HEK293 (cell line): ENCODE data around the gene SRF.

Experiments used
- BCL11B ChIP-seq: fragments of 450-650 bp; formaldehyde crosslinking; IDR thresholded peaks from 2 replicates; pipeline ENCODE4 v1.5.1; 2016; ENCODE audit warnings: low read depth, missing biosample characterization, missing genetic modification characterization
- BCL6B ChIP-seq: fragments of 450-650 bp; formaldehyde crosslinking; IDR thresholded peaks from 2 replicates; pipeline ENCODE4 v1.5.1; 2017; ENCODE audit warnings: missing biosample characterization, missing genetic modification characterization
- EGR2 ChIP-seq: fragments of 450-650 bp; formaldehyde crosslinking; IDR thresholded peaks from 2 replicates; pipeline ENCODE4 v1.5.1; 2016; ENCODE audit warnings: low read depth, missing biosample characterization, missing genetic modification characterization
- KLF9 ChIP-seq: fragments of 450-650 bp; formaldehyde crosslinking; IDR thresholded peaks from 2 replicates; pipeline ENCODE4 v1.5.1; 2016; ENCODE audit warnings: missing biosample characterization, missing genetic modification characterization, low read depth
- MZF1 ChIP-seq: fragments of 450-650 bp; formaldehyde crosslinking; IDR thresholded peaks from 2 replicates; pipeline ENCODE4 v1.5.1; 2017; ENCODE audit warnings: missing biosample characterization, missing genetic modification characterization, borderline replicate concordance
- PATZ1 ChIP-seq: fragments of 450-650 bp; formaldehyde crosslinking; IDR thresholded peaks from 2 replicates; pipeline ENCODE4 v1.5.1; 2016; ENCODE audit warnings: missing biosample characterization, missing genetic modification characterization
- SP2 ChIP-seq: fragments of 450-650 bp; formaldehyde crosslinking; IDR thresholded peaks from 2 replicates; pipeline ENCODE4 v1.5.1; 2016; ENCODE audit warnings: missing biosample characterization, missing genetic modification characterization
- ZBTB48 ChIP-seq: fragments of 450-650 bp; formaldehyde crosslinking; IDR thresholded peaks from 2 replicates; pipeline ENCODE4 v1.5.1; 2016; ENCODE audit warnings: missing biosample characterization, missing genetic modification characterization
- ZEB2 ChIP-seq: fragments of 450-650 bp; formaldehyde crosslinking; IDR thresholded peaks from 2 replicates; pipeline ENCODE4 v1.5.1; 2016; ENCODE audit warnings: missing biosample characterization, missing genetic modification characterization
- ZNF114 ChIP-seq: fragments of 450-650 bp; formaldehyde crosslinking; IDR thresholded peaks from 2 replicates; pipeline ENCODE4 v1.5.0; 2017; ENCODE audit warnings: missing biosample characterization, missing genetic modification characterization
- ZNF214 ChIP-seq: fragments of 450-650 bp; formaldehyde crosslinking; IDR thresholded peaks from 2 replicates; pipeline ENCODE4 v1.5.1; 2017; ENCODE audit warnings: missing biosample characterization, mild to moderate bottlenecking, missing genetic modification characterization, borderline replicate concordance
- ZNF23 ChIP-seq: fragments of 450-650 bp; formaldehyde crosslinking; IDR thresholded peaks from 2 replicates; pipeline ENCODE4 v1.5.1; 2016; ENCODE audit warnings: missing biosample characterization, missing genetic modification characterization, borderline replicate concordance
- ZNF423 ChIP-seq: fragments of 450-650 bp; formaldehyde crosslinking; IDR thresholded peaks from 2 replicates; pipeline ENCODE4 v1.5.1; 2016; ENCODE audit warnings: missing biosample characterization, missing genetic modification characterization
- ZNF488 ChIP-seq: fragments of 450-650 bp; formaldehyde crosslinking; IDR thresholded peaks from 2 replicates; pipeline ENCODE4 v1.5.1; 2016; ENCODE audit warnings: missing biosample characterization, missing genetic modification characterization
- ZNF558 ChIP-seq: fragments of 450-650 bp; formaldehyde crosslinking; IDR thresholded peaks from 2 replicates; pipeline ENCODE4 v1.5.1; 2016; ENCODE audit warnings: missing biosample characterization, missing genetic modification characterization
- ZNF561 ChIP-seq: fragments of 450-650 bp; IDR thresholded peaks from 2 replicates; pipeline ENCODE4 v1.5.1; 2018; ENCODE audit warnings: missing biosample characterization, missing genetic modification characterization, borderline replicate concordance
- ZNF677 ChIP-seq: fragments of 450-650 bp; IDR thresholded peaks from 2 replicates; pipeline ENCODE4 v1.5.0; 2018; ENCODE audit warnings: missing biosample characterization, mild to moderate bottlenecking, missing genetic modification characterization, moderate library complexity
- ZNF785 ChIP-seq: fragments of 450-650 bp; formaldehyde crosslinking; IDR thresholded peaks from 2 replicates; pipeline ENCODE4 v1.5.1; 2016; ENCODE audit warnings: missing biosample characterization, missing genetic modification characterization
- ZSCAN16 ChIP-seq: fragments of 450-650 bp; formaldehyde crosslinking; IDR thresholded peaks from 2 replicates; pipeline ENCODE4 v1.5.1; 2016; ENCODE audit warnings: missing biosample characterization, missing genetic modification characterization
- ZXDB ChIP-seq: fragments of 450-650 bp; formaldehyde crosslinking; IDR thresholded peaks from 2 replicates; pipeline ENCODE4 v1.5.1; 2016; ENCODE audit warnings: missing biosample characterization, missing genetic modification characterization
- TF ChIP-seq, protein P1 (sequence below): fragments of 450-650 bp; formaldehyde crosslinking; IDR thresholded peaks from 2 replicates; pipeline ENCODE4 v1.5.1; 2016; ENCODE audit warnings: missing biosample characterization, missing genetic modification characterization
- TF ChIP-seq, protein P2 (sequence below): fragments of 450-650 bp; formaldehyde crosslinking; IDR thresholded peaks from 2 replicates; pipeline ENCODE4 v1.5.1; 2016; ENCODE audit warnings: missing biosample characterization, missing genetic modification characterization
- TF ChIP-seq, protein P3 (sequence below): fragments of 450-650 bp; formaldehyde crosslinking; IDR thresholded peaks from 2 replicates; pipeline ENCODE4 v1.5.1; 2016; ENCODE audit warnings: missing biosample characterization, missing genetic modification characterization
- TF ChIP-seq, protein P4 (sequence below): fragments of 450-650 bp; formaldehyde crosslinking; IDR thresholded peaks from 2 replicates; pipeline ENCODE4 v1.5.1; 2016; ENCODE audit warnings: missing biosample characterization, missing genetic modification characterization

SRF gene

DNA sequence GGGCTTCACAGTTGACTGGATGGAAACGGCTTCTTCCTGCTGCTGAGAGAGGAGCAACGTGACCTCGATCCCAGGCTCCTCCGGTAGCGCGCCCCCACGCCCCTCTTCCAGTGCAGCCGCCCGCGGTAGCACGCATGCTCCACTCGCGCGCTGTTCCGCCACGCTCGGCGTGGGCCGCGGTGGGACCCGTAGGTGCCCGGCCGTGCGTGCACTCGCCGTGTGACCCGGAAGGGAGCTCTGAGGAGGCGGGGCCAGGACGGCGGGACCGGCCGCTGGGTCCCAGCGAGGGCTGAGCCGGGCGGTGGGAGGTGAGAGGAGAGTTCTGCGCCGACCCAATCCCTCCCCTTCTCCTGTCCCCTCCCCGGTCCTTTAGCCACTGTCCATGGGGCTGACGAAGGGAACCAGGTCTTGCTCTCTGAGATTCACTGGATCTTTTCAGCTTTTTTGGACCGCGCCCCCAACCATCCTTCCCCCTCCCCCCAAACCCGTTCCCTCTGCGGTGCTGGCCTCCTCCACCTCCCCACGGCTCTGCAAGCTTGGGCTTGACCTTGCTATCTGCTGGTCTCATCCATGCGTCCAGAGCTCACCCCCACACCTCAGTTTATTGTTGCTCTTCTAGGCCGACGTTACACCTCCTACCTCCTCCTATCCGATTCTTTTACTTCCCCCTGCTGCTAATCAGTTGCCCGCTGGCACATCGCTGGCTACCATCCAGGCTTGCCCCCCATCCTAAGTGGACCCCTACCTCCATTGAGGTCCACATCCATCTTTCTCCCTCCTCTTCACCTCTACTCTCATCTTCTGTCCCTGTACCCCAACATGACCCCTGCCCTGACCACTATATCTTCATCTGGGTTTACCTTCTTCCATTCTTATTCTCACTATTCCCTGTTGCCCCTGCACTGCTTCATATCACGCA lies 11.1 kb downstream of the SRF start, which contains the start of gene CUL9 (continued):
- TF ChIP-seq ZNF114 (tag by site-specific recombination) (no peak), ZNF561 (peak; percentile 86; the same call in 1 of the 2 replicates), ZSCAN16 (tag by site-specific recombination) (peak; percentile 31; the same call in 1 of the 2 replicates), BCL6B (no peak), PATZ1 (tag by site-specific recombination) (peak; percentile 91), SP2 (peak; percentile 88), ZNF488 (tag by site-specific recombination) (no peak), ZNF785 (tag by site-specific recombination) (peak; percentile 93; the same call in 1 of the 2 replicates), ZBTB48 (tag by site-specific recombination) (no peak), MZF1 (tag by site-specific recombination) (no peak), ZNF214 (tag by site-specific recombination) (no peak), KLF9 (tag by site-specific recombination) (peak; percentile 72), ZEB2 (tag by site-specific recombination) (no peak; the same call in none of the 2 replicates), ZNF23 (tag by site-specific recombination) (no peak), BCL11B (tag by site-specific recombination) (no peak), ZNF423 (tag by site-specific recombination) (peak; percentile 71), ZXDB (tag by site-specific recombination) (peak; percentile 86), EGR2 (tag by site-specific recombination) (peak; percentile 73), ZNF677 (no peak), ZNF558 (tag by site-specific recombination) (no peak)
- TF ChIP-seq, protein P1, sequence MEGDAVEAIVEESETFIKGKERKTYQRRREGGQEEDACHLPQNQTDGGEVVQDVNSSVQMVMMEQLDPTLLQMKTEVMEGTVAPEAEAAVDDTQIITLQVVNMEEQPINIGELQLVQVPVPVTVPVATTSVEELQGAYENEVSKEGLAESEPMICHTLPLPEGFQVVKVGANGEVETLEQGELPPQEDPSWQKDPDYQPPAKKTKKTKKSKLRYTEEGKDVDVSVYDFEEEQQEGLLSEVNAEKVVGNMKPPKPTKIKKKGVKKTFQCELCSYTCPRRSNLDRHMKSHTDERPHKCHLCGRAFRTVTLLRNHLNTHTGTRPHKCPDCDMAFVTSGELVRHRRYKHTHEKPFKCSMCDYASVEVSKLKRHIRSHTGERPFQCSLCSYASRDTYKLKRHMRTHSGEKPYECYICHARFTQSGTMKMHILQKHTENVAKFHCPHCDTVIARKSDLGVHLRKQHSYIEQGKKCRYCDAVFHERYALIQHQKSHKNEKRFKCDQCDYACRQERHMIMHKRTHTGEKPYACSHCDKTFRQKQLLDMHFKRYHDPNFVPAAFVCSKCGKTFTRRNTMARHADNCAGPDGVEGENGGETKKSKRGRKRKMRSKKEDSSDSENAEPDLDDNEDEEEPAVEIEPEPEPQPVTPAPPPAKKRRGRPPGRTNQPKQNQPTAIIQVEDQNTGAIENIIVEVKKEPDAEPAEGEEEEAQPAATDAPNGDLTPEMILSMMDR, result peak; percentile 70
- TF ChIP-seq, protein P2, sequence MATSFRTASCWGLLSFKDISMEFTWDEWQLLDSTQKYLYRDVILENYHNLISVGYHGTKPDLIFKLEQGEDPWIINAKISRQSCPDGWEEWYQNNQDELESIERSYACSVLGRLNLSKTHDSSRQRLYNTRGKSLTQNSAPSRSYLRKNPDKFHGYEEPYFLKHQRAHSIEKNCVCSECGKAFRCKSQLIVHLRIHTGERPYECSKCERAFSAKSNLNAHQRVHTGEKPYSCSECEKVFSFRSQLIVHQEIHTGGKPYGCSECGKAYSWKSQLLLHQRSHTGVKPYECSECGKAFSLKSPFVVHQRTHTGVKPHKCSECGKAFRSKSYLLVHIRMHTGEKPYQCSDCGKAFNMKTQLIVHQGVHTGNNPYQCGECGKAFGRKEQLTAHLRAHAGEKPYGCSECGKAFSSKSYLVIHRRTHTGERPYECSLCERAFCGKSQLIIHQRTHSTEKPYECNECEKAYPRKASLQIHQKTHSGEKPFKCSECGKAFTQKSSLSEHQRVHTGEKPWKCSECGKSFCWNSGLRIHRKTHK (tag by site-specific recombination), result no peak
- TF ChIP-seq, protein P3, sequence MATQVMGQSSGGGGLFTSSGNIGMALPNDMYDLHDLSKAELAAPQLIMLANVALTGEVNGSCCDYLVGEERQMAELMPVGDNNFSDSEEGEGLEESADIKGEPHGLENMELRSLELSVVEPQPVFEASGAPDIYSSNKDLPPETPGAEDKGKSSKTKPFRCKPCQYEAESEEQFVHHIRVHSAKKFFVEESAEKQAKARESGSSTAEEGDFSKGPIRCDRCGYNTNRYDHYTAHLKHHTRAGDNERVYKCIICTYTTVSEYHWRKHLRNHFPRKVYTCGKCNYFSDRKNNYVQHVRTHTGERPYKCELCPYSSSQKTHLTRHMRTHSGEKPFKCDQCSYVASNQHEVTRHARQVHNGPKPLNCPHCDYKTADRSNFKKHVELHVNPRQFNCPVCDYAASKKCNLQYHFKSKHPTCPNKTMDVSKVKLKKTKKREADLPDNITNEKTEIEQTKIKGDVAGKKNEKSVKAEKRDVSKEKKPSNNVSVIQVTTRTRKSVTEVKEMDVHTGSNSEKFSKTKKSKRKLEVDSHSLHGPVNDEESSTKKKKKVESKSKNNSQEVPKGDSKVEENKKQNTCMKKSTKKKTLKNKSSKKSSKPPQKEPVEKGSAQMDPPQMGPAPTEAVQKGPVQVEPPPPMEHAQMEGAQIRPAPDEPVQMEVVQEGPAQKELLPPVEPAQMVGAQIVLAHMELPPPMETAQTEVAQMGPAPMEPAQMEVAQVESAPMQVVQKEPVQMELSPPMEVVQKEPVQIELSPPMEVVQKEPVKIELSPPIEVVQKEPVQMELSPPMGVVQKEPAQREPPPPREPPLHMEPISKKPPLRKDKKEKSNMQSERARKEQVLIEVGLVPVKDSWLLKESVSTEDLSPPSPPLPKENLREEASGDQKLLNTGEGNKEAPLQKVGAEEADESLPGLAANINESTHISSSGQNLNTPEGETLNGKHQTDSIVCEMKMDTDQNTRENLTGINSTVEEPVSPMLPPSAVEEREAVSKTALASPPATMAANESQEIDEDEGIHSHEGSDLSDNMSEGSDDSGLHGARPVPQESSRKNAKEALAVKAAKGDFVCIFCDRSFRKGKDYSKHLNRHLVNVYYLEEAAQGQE, result no peak
- TF ChIP-seq, protein P4, sequence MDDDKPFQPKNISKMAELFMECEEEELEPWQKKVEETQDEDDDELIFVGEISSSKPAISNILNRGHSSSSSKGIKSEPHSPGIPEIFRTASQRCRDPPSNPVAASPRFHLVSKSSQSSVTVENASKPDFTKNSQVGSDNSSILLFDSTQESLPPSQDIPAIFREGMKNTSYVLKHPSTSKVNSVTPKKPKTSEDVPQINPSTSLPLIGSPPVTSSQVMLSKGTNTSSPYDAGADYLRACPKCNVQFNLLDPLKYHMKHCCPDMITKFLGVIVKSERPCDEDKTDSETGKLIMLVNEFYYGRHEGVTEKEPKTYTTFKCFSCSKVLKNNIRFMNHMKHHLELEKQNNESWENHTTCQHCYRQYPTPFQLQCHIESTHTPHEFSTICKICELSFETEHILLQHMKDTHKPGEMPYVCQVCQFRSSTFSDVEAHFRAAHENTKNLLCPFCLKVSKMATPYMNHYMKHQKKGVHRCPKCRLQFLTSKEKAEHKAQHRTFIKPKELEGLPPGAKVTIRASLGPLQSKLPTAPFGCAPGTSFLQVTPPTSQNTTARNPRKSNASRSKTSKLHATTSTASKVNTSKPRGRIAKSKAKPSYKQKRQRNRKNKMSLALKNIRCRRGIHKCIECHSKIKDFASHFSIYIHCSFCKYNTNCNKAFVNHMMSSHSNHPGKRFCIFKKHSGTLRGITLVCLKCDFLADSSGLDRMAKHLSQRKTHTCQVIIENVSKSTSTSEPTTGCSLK (tag by site-specific recombination), result no peak
